Panc1 (cell line): ENCODE results near the gene CSMD2. TPM values are rescaled to one million over a fixed set of nuclear protein-coding genes. Genes with fewer than 3 reads are reported as not detected.

Experiments
- ATAC-seq: fragments of 200-7000 bp; cut with Tn5 transposase; 2 replicates; pipeline ENCODE4 v1.9.1; 2020; ENCODE audit warnings: mild to moderate bottlenecking, moderate library complexity
- BruUV-seq: library from RNA; stranded (reverse); fragments of 400-500 nt; replicated peaks from 2 replicates; lab custom pipeline; 2021; lab: Mats Ljungman, UMichigan
- CTCF ChIA-PET: fragments of 300-600 bp; sonication (Branson Sonifier 250); formaldehyde crosslinking; loops from one replicate; lab custom pipeline; 2022; ENCODE audit warnings: antibody characterized with exemption; lab: Charles Lee
- POLR2A ChIA-PET: fragments of 300-600 bp; sonication (Branson Sonifier 250); formaldehyde crosslinking; loops from one replicate; lab custom pipeline; 2022; ENCODE audit warnings: antibody characterized with exemption; lab: Charles Lee
- DNase-seq: peaks from one replicate; pipeline ENCODE4 v3.0.0-alpha.2; 2010; ENCODE audit warnings: low read depth, low spot score
- H3K27ac ChIP-seq: 2 replicates; pipeline ENCODE4 v1.5.1; 2011; ENCODE audit warnings: mild to moderate bottlenecking, low read length, inconsistent platforms
- H3K27me3 ChIP-seq: fragments of 200-500 bp; sonication (Bioruptor generic); 2 replicates; pipeline ENCODE4 v1.6.0; 2014; ENCODE audit warnings: low read length, inconsistent platforms; ENCODE audit not compliant: control insufficient read depth, insufficient read depth
- H3K36me3 ChIP-seq: fragments of 200-500 bp; sonication (Bioruptor generic); 2 replicates; pipeline ENCODE4 v1.5.1; 2014; ENCODE audit warnings: inconsistent platforms, mild to moderate bottlenecking, low read length, moderate library complexity; ENCODE audit not compliant: control insufficient read depth, insufficient read depth
- H3K4me1 ChIP-seq: 2 replicates; pipeline ENCODE4 v1.5.1; 2011; ENCODE audit warnings: inconsistent platforms, mild to moderate bottlenecking, low read length, moderate library complexity; ENCODE audit not compliant: control insufficient read depth, insufficient read depth
- H3K4me3 ChIP-seq, 2 experiments: 2 replicates each; pipeline ENCODE4 v1.5.1; 2011 to 2012; ENCODE audit warnings: low read depth in 2 of 2, low read length in 2 of 2, mild to moderate bottlenecking in 2 of 2, inconsistent platforms in 1 of 2, moderate library complexity in 1 of 2
- H3K9me3 ChIP-seq: fragments of 200-500 bp; sonication (Bioruptor generic); 2 replicates; pipeline ENCODE4 v1.5.1; 2014; ENCODE audit warnings: low read depth, mild to moderate bottlenecking, inconsistent platforms, low read length, moderate library complexity; ENCODE audit not compliant: control insufficient read depth, insufficient read depth
- CTCF ChIP-seq: fragments of 450-650 bp; IDR thresholded peaks from 2 replicates; pipeline ENCODE4 v1.5.1; 2017; ENCODE audit warnings: mild to moderate bottlenecking
- POLR2AphosphoS5 ChIP-seq: IDR thresholded peaks from 2 replicates; pipeline ENCODE4 v1.6.1; 2012; ENCODE audit warnings: mild to moderate bottlenecking, low read depth, low read length, moderate library complexity
- REST ChIP-seq, 2 experiments: IDR thresholded peaks; 2 replicates each; pipeline ENCODE4 v1.6.1; 2011 to 2012; ENCODE audit warnings: low read depth in 2 of 2, control low read depth in 1 of 2, low read length in 1 of 2, mild to moderate bottlenecking in 1 of 2, moderate library complexity in 1 of 2; ENCODE audit not compliant: insufficient read depth in 1 of 2
- SIN3A ChIP-seq: IDR thresholded peaks from 2 replicates; pipeline ENCODE4 v1.6.1; 2012; ENCODE audit warnings: low read depth, mild to moderate bottlenecking, low read length, moderate library complexity, borderline replicate concordance; ENCODE audit not compliant: insufficient read depth
- TCF7L2 ChIP-seq: IDR thresholded peaks from 2 replicates; pipeline ENCODE4 v1.6.1; 2011; ENCODE audit warnings: mild to moderate bottlenecking, low read depth, low read length, inconsistent platforms
- in situ Hi-C: cut with HindIII; loops from 2 replicates; pipeline ENCODE4 v1.10.0; 2016; ENCODE audit warnings: low sequenced_read_pairs, low pct_unique_long_range_greater_than_20kb
- intact Hi-C: fragments of 100-400 bp; cut with micrococcal nuclease; formaldehyde crosslinking; loops from one replicate; pipeline ENCODE4 v1.10.0; 2022; ENCODE audit not compliant: unreplicated experiment
- total RNA-seq: library from RNA; stranded (reverse); gene quantifications from one replicate; pipeline ENCODE4 v1.2.1, GENCODE V29; 2021; ENCODE audit not compliant: unreplicated experiment

Gene CSMD2
- total RNA-seq, 1 experiment from 2014 or later, result not detected

DNA sequence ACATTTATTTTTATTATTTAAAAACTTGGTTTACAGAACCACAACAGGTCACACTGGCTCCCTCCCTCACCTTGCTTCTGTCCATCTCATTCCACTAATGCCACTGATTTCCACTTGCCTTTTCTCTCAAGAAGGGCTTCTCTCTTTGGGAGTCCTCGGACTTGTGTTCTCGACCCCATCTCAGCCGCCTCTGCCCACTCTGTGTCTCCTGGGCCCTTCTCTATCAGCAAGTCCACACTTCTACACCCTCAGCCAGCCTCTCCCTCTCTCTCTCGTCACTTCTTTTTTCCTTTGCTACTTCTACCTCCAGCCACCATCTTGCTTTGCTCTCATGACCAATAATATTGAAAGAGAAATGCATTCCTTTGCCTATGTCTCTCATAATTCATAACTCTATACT, 171.7 kb downstream of the CSMD2 start:
- ChIA-PET POLR2A (no interaction called here), CTCF (no interaction called here)
- in situ Hi-C loops, result no loop called here

GRCh38 chr1:33990281-33990680, 174.7 kb downstream of the CSMD2 start:
- POLR2A ChIA-PET, result no interaction called here
- in situ Hi-C loops (no loop called here), intact Hi-C loops (no loop called here)
- CTCF ChIA-PET, result no interaction called here
- H3K27ac ChIP-seq, result no peak overlapping the region
- no peaks in the 10 kb centered on the region for H3K9me3 ChIP-seq
- H3K36me3 ChIP-seq, result no peaks in the 10 kb centered on the region
- no peak overlapping the region for H3K4me3 ChIP-seq
- no peaks in the 10 kb centered on the region for H3K27me3 ChIP-seq
- TF ChIP-seq SIN3A (no peak), POLR2AphosphoS5 (no peak), CTCF (no peak), TCF7L2 (no peak), REST (IDR thresholded peaks at IDR 0.05; ENCODE audit: insufficient read depth in 1 of 2, low read depth in 2 of 2, low read length in 1 of 2) (no peak)
- no TSS peak for BruUV-seq
- DNase-seq, result no peak
- no peaks in the 10 kb centered on the region for H3K4me1 ChIP-seq
- ATAC-seq, result no peak

More for the DNA sequence above, 171.7 kb downstream of the CSMD2 start:
- intact Hi-C loops, result no loop called here
- no peaks in the 10 kb centered on the region for H3K9me3 ChIP-seq
- ATAC-seq (no peak), DNase-seq (no peak)
- BruUV-seq, result no TSS peak
- TF ChIP-seq REST (IDR thresholded peaks at IDR 0.05; ENCODE audit: insufficient read depth in 1 of 2, low read depth in 2 of 2, low read length in 1 of 2), result no peak
- TF ChIP-seq CTCF, result no peak
- no peak for TF ChIP-seq POLR2AphosphoS5
- TF ChIP-seq SIN3A, result no peak
- TF ChIP-seq TCF7L2, result no peak
- H3K36me3 ChIP-seq, result no peaks in the 10 kb centered on the region
- H3K4me3 ChIP-seq, result no peak overlapping the region
- no peaks in the 10 kb centered on the region for H3K27me3 ChIP-seq
- no peak overlapping the region for H3K27ac ChIP-seq
- no peaks in the 10 kb centered on the region for H3K4me1 ChIP-seq
